Activated effector memory CD4-positive, alpha-beta T cell treated with Interleukin-2 at 50 U/mL for 16 hours (primary cell): Measurements from ENCODE around the gene BABAM2.
A peak's percentile ranks its signal among the peaks of the same experiment; 100 is the strongest.
"Not testable (repeated sequence)": the region's sequence is repeated elsewhere in the genome, so short reads cannot be mapped to it uniquely, and the experiment has no call there.

Experiments used
- DNase-seq: peaks from one replicate; pipeline ENCODE4 v3.0.0-alpha.2; 2020

BABAM2 gene

DNA sequence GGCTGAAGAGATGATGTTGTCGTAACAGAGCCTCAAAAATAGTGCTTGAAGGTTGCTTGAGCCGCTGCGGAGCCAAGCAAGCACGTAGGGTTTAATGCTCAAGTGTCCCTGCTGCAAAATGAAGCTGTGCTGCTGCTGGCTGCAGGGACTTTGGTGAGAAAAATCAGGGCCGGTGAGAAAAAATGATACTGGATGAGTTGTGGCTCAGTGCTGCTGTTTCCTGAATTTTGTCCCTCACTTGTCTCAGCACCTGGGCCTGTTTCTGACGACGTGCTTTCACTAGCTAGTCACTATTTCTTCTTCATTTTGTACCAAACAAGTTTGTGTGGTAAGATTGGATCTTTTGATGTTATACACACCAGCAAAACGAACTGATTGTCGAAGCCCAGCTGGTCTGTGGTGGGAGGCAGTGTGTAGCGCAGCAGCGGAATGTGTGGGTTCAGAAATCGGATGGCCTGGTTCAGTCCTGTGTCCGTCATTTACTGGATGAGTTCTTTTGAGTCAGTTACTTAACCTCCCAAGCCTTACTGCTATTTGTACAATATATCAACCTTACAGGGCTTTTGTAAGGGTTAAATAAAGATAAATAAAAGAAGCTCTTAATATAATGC, 329.3 kb downstream of the BABAM2 start:
- no peak for DNase-seq

DNA sequence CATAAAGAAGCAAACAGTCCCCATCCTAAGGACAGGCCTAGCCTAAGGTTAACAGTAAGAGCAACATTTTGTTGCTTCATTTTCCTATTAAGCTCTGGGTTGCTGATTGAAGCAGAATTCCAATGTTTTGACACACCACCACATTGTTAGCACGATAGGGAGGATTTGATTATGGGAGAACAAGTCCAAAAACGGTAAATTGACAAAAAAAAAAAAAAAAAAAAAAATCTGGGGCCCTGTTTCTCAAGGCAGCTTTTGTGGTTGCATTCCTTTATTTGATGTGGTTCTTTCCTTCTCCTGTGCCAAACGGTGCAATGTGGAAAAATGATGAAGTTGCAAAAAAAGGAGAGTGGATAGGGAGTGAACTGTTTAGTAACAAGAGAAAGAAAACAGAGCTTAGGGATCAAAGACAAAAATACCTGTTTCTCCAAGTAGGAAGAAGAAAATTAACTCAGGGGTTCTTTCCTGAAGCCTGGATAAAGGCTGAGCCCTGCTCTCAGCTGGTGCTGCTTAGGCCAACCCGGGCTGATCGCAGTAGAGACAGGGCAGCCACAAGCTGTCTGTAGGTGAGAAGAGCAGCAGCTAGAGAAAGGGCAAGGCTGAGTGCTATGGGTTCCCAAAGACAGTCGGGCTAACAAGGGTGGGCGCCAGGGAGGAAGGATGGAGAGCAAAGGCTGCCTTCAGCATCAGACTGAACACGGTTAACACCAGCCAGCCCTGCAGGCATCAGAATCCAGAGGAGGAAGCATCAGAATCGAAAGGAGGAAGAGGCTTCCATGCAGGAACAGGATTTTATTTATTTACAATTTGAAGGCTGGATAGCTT, 334.3 kb downstream of the BABAM2 start:
- no peak for DNase-seq

GRCh38 chr2:28225473-28226080, 335.0 kb downstream of the BABAM2 start:
- no peak for DNase-seq

GRCh38 chr2:28226558-28226957, 336.0 kb downstream of the BABAM2 start:
- DNase-seq, result no peak

- no peak for DNase-seq
Measured at GRCh38 chr2:28227498-28227897, 337.0 kb downstream of the BABAM2 start.

DNA sequence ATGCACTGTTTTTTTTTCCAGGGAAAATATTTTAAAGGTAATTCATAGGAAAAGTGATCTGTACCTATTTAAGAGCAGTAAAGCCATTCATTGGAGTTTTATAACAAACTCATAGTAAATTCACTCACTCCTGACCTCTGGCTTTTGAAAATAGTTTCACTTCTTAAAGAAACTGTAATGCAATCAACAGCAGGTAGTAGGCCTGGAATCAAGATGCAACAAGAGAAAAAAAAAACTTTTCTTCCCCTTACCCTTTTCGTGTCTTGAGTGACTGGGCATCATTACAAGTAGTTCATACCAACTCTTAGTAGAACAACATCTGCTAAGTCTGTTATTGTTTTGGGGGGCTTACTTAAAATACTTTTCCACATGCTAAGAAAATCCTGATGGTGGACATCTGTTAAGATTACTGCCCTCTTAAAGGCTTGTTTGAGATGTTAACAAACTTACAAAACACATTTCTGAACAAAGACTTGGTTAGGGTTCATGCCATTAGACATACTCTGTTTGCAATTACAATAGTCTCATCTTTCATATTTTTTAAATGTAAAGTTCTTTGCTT, 338.0 kb downstream of the BABAM2 start:
- no peak for DNase-seq

DNA sequence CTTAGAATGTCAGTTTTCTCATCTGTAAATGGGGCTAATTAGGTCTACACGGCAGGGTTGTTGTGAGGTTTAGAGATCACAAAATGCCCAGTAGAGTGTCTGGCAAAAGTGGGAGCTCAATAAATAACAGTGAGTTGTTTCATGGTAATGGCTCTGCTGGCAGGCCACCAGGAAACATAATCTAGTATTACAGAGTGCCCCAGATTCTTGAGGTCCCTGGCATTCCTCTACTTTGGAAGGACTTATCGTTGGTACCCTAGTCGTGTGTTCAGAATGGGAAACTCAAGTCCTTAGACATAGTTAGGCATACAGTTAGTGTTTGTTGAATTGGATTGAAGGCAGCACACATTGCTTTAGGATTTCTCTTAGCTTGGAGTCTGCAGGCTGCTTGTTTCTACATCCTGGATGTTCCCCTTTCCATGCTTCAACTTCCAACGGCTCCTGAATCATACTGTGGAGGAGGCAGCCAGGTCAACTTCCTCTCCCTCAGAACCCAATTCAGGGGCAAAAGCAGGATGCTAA, 340.6 kb downstream of the BABAM2 start:
- DNase-seq, result no peak

DNA sequence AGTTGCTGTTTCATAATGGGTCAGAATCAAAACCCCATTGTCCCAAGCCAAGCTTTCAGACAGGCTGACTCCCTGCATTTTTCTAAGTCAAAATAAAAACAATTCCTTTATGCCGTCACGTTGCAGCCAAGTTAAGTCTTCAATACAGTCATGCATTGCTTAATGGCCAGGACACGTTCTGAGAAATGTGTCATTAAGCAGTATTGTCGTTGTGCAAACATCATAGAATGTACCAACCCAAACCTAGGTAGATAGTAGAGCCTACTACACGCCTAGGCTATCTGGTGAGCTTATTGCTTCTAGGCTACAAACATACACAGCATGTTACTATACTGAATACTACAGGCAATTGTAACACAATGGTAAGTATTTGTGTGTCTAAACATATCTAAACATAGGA, 341.8 kb downstream of the BABAM2 start:
- DNase-seq, result no peak

DNA sequence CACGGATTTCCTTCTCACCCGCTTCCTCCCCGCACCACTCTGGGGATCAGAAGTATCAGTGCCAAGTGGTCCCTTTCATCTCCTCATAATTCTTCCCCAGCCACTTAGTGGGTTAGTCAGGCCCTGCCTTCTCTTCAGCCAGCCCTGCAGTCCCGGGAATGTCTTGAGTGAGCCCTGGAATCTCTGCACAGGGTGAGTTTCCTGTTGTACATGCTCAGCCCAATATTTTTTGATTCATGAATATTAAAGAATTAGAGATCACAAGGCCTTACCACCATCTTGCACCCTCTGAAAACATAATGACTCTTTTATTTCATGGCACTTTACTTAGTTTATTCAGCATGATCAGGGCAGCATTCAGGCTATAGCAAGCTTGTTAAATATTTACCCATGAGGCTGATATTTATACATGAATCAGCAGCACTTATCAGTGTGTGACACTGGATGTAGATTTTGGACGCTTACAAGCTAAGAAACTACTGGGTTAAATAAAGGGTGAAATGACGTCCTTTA, 342.7 kb downstream of the BABAM2 start:
- no peak for DNase-seq

- no peak for DNase-seq
Measured at GRCh38 chr2:28234807-28235206, 344.3 kb downstream of the BABAM2 start.

GRCh38 chr2:28239207-28239606, 348.7 kb downstream of the BABAM2 start:
- no peak for DNase-seq

DNA sequence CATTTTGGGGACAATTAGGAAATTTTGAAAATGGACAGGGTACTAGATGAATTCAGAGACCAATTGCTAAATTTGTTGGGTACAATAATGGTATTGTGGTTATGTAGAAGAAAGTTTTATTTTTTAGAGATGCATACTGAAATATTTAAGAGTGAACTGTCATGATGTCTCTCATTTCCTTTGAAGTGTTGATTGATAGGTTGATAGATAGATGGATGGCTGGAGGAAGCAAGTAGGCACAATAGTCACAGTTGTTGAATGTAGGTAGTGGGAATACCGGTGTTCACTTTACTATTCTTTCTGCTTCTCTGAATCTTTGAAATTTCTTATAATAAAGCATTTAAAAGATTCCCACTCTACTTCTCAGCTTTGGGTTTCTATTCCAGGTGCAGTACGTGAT, 350.4 kb downstream of the BABAM2 start:
- DNase-seq, result no peak

DNA sequence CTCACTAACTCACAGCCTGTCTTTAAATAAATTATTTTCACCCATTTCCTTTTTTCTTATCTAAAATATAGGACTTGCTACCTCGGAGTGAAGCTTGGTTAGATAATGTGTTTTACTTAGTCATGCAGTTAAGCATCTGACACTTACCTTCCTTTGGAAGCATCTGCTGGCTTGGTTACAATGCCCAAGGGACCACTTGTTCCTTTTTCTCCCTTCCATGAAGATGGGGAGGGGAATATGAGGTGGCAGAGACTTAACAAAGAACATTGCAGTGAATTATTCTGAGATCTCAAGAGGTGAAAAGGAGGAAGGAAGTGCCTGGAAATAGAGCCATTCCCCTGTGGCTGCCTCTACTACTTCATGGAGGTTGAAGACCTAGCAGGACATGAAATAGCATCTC, 356.8 kb downstream of the BABAM2 start:
- no peak for DNase-seq

DNA sequence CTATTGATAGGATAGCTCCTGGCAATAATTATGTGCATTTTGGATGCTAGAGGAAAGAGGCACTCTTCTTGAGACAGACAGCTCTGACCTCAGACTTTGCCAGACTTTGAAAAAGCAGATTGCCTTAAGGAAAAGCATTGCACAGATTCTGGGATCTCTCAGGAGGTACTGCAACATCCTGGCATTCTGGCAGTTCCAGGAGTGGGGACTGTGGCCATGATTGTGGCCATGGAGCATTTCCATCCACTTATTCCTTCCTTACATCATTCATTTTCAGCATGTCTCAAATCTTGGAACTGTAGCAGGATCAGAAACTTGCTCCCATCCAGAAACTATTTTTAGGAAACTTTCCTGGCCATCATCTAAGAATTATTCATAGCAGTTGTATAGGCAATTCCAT, 357.2 kb downstream of the BABAM2 start:
- no peak for DNase-seq

DNA sequence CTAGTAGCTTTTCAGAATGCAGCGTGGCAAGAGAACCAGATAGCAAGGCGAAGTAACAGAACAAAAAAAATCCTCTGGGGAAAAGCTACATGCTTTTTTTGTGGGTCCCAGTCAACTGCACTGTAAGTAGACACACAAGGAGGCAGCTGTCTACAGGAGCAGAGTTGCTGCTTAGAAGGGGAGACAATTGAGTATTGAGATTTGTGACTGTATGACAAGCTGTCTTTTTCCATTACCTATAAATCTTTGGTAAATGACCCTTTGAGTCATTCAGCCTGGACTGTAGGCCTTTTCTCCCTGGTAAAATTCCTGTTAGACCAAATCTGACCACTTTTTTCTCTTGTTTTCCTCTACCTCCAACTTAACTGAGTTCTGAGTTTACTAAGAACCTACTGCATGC, 358.0 kb downstream of the BABAM2 start:
- DNase-seq, result no peak

- DNase-seq, result no peak
Measured at GRCh38 chr2:28250006-28250405, 359.5 kb downstream of the BABAM2 start.

GRCh38 chr2:28251337-28251736, 360.8 kb downstream of the BABAM2 start:
- DNase-seq, result peak; percentile 7

DNA sequence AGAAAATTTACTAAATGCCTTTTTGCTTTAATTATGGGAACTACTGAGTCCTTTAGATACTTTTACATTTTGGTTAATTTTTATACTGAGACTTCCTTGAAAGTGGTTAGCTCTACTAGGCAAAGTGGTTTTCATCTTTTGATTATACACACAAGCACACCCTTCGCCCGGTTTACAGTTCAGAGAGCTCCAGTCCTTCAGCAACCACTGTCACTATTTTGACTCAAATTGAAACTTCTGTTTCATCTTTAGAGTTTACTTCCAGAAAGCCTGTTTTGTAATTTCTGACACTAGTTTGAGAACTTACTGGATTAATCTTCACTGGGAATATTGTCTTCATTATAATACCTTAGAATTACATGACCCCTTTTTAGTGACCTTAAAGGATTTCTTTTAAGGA, 361.8 kb downstream of the BABAM2 start:
- DNase-seq, result no peak

DNA sequence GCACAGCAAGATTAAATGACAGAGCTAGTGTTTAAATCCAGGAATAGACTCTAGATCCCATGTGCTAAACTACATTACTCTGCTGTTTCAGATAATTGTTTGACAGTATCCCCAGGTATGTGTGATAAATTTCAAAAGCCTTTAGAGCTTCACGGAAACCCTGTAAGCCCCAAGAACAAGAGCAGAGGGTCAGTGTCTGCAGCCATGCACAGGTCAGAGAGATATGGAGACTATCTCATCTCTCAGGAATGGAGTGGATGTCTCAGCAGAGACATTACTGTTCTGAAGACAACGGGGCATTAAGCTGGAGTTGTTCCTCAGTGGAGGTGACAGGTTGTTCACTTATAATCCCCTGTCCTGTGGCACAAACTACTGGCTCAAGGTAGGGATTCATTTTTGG, 363.0 kb downstream of the BABAM2 start:
- DNase-seq, result no peak

DNA sequence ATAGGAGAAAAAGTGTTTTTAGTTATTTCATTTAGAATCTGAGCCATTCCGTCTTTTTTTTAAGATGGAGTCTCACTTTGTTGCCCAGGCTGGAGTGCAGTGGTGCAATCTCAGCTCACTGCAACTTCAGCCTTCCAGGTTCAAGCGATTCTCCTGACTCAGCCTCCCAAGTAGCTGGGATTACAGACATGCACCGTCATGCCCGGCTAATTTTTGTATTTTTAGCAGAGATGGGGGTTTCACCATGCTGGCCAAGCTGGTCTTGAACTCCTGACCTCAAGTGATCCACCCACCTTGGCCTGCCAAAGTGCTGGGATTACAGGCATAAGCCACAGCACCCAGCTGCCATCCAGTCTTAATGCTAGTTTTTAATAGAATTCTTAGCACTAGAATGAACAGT, 364.7 kb downstream of the BABAM2 start:
- DNase-seq, result not testable (repeated sequence)

- no peak for DNase-seq
Measured at GRCh38 chr2:28257182-28257581, 366.7 kb downstream of the BABAM2 start.

GRCh38 chr2:28259226-28259625, 368.7 kb downstream of the BABAM2 start:
- not testable (repeated sequence) for DNase-seq

GRCh38 chr2:28263690-28264089, 373.2 kb downstream of the BABAM2 start:
- no peak for DNase-seq
